Sigmoid colon (tissue), 7 donors: ENCODE results near the gene HTR2A. TPM values are rescaled to one million over a fixed set of nuclear protein-coding genes. Genes with fewer than 3 reads are reported as not detected.

Experiments used
- DNase-seq: peaks from one replicate; pipeline ENCODE4 v3.0.0-alpha.2; 2019
- H3K27ac ChIP-seq, 4 donors: fragments of 200-600 bp; sonication (generic); one replicate each; pipeline ENCODE4 v1.5.1; 2016 to 2019; ENCODE audit warnings: mild to moderate bottlenecking in 1 of 4
- H3K27me3 ChIP-seq, 3 donors: fragments of 200-600 bp; sonication (generic); one replicate each; pipeline ENCODE4 v1.5.1; 2019; ENCODE audit warnings: mild to moderate bottlenecking in 1 of 3
- H3K36me3 ChIP-seq, 4 donors: fragments of 200-600 bp; sonication (generic); one replicate each; pipeline ENCODE4 v1.5.1; 2016 to 2019
- H3K4me1 ChIP-seq, 4 donors: fragments of 200-600 bp; sonication (generic); one replicate each; pipeline ENCODE4 v1.5.1; 2017 to 2019
- H3K4me3 ChIP-seq, 4 donors: fragments of 200-600 bp; sonication (generic); one replicate each; pipeline ENCODE4 v1.5.1; 2017 to 2019; ENCODE audit warnings: mild to moderate bottlenecking in 2 of 4, moderate library complexity in 1 of 4
- H3K9me3 ChIP-seq, 4 donors: fragments of 200-600 bp in 3 of 4; sonication (generic) in 3 of 4; one replicate each; pipeline versions ENCODE4 v1.5.1 to v1.6.1; 2013 to 2019
- EP300 ChIP-seq, 4 donors: sonication (generic); formaldehyde crosslinking; IDR thresholded peaks; one replicate each; pipeline ENCODE4 v1.6.1; 2017; ENCODE audit warnings: antibody characterized with exemption in 4 of 4
- POLR2A ChIP-seq, 2 donors: fragments of 450-650 bp; IDR thresholded peaks; one replicate each; pipeline ENCODE4 v1.6.1; 2016; ENCODE audit warnings: antibody characterized with exemption in 2 of 2, mild to moderate bottlenecking in 2 of 2, moderate library complexity in 2 of 2
- POLR2AphosphoS5 ChIP-seq, 4 donors: sonication (generic); formaldehyde crosslinking; IDR thresholded peaks; one replicate each; pipeline ENCODE4 v1.6.1; 2017; ENCODE audit warnings: antibody characterized with exemption in 4 of 4
- WGBS, 2 donors: extraction: QIAGEN DNeasy Blood & Tissue Kit; methylation state at CpG; one replicate each; pipeline ENCODE4 v1.1.7; 2013; 5-methylcytosine and 5-hydroxymethylcytosine counted together
- intact Hi-C: fragments of 100-400 bp; cut with DNase I; formaldehyde crosslinking; loops from one replicate; pipeline ENCODE4 v1.15.1; 2023
- polyA plus RNA-seq, 3 donors: library from polyadenylated mRNA; stranded (reverse); fragments of 200-250 nt; gene quantifications; one replicate each; pipeline ENCODE4 v1.2.3, GENCODE V29; 2013
- total RNA-seq, 4 donors: library from RNA; depleted of rRNA; stranded (reverse); fragments of >200 nt; gene quantifications; one replicate each; pipeline ENCODE4 v1.1.0, GENCODE V29; 2016
- TF ChIP-seq, protein P1 (sequence below), 4 experiments: fragments of 450-650 bp in 3 of 4; fragments of 200-600 bp in 1 of 4; IDR thresholded peaks; one replicate each; pipeline ENCODE4 v1.5.1; 2016 to 2019; ENCODE audit warnings: antibody characterized with exemption in 4 of 4, mild to moderate bottlenecking in 3 of 4, moderate library complexity in 2 of 4
- donor health status: healthy with polysubstance abuse.
- donor health status: Bipolar disorder and iron deficiency.
- donor health status: healthy.

Gene HTR2A
- total and polyA plus RNA-seq, 7 donors, result 0.52 to 2.2 (median 0.82) TPM; not detected in 2

DNA sequence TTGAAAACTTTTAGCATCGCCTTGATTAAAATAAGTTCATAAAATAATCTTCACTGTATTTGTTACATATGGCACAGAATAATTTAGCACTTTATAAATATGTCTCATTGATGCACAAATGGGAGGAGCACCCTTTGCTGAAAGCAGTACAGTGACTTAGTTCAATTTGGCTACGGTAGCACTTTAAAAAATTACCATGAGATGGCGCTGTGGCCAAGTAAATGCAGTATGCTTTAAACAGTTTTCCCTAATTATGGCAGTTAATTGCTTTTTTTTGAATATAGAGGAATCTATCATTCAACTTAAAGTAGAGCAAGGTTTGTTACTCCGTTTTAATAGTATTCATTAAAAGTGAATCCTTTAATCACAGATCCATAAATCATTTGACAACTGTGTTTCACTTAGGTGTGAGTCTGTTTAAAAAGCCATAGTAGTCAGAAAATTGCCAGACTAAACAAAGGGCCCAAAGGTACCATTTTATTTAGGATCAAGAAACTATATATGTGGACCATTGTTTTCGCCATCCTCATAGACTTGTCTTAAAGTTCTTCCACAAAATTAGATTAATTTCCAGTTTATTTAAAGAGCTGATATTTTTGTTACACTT, 65.2 kb downstream of the HTR2A start:
- WGBS, 2 donors, result 20 to 23% methylated on average over 5 of the region's 5 CpGs
- Histone ChIP-seq H3K4me3 (no peak overlapping the region), H3K27me3 (no peaks in the 10 kb centered on the region), H3K36me3 (no peaks in the 10 kb centered on the region), H3K9me3 (no peaks in the 10 kb centered on the region), H3K27ac (no peak overlapping the region), H3K4me1 (no peaks in the 10 kb centered on the region)
- no peak for DNase-seq
- TF ChIP-seq EP300 (IDR thresholded peaks at IDR 0.05), result no peak
- TF ChIP-seq POLR2A (IDR thresholded peaks at IDR 0.05), result no peak
- TF ChIP-seq POLR2AphosphoS5 (IDR thresholded peaks at IDR 0.05), result no peak
- TF ChIP-seq, protein P1, sequence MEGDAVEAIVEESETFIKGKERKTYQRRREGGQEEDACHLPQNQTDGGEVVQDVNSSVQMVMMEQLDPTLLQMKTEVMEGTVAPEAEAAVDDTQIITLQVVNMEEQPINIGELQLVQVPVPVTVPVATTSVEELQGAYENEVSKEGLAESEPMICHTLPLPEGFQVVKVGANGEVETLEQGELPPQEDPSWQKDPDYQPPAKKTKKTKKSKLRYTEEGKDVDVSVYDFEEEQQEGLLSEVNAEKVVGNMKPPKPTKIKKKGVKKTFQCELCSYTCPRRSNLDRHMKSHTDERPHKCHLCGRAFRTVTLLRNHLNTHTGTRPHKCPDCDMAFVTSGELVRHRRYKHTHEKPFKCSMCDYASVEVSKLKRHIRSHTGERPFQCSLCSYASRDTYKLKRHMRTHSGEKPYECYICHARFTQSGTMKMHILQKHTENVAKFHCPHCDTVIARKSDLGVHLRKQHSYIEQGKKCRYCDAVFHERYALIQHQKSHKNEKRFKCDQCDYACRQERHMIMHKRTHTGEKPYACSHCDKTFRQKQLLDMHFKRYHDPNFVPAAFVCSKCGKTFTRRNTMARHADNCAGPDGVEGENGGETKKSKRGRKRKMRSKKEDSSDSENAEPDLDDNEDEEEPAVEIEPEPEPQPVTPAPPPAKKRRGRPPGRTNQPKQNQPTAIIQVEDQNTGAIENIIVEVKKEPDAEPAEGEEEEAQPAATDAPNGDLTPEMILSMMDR (IDR thresholded peaks at IDR 0.05), result peak; percentile 36 to 69 (median 54)
- intact Hi-C loops, result loop anchor here (2.0 kb wide), 1 partner anchor 943 kb away; no protein-coding TSS in a partner anchor

DNA sequence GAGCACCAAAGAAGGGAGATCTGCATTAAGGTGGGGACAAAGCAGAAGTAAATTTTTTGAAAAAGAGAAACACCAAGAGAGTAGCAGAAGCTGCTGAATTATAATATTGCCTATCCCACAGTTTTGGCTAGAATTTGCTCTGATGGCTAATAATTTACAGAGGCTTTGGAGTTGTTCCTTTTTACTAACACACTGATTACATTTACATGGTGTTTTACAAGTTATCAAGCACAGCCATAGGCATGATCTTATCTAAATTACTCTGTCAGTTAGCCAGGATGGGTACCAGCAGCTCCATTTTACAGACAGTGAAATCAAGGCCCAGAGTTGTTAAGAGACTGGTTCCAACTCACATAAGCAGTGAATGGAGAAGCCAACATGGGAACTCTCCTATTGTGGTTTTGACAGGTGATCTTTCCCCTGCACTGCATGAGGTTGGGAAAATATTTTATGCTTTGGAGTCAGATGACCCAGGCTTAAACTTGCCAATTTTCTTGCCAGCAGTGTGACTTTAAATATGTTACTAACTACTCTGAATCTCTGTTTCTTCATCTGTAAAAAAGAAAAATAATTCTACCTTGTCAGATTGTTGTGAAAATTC, 66.3 kb downstream of the HTR2A start:
- Histone ChIP-seq H3K27me3 (no peaks in the 10 kb centered on the region), H3K4me3 (no peak overlapping the region), H3K9me3 (no peaks in the 10 kb centered on the region), H3K27ac (no peak overlapping the region), H3K36me3 (no peaks in the 10 kb centered on the region), H3K4me1 (no peaks in the 10 kb centered on the region)
- intact Hi-C loops, result loop anchor here (2.0 kb wide), 1 partner anchor 944 kb away; no protein-coding TSS in a partner anchor
- no peak for DNase-seq
- TF ChIP-seq POLR2AphosphoS5 (IDR thresholded peaks at IDR 0.05) (no peak), EP300 (IDR thresholded peaks at IDR 0.05) (no peak), POLR2A (IDR thresholded peaks at IDR 0.05) (no peak)
- TF ChIP-seq, protein P1 (IDR thresholded peaks at IDR 0.05), result no peak

DNA sequence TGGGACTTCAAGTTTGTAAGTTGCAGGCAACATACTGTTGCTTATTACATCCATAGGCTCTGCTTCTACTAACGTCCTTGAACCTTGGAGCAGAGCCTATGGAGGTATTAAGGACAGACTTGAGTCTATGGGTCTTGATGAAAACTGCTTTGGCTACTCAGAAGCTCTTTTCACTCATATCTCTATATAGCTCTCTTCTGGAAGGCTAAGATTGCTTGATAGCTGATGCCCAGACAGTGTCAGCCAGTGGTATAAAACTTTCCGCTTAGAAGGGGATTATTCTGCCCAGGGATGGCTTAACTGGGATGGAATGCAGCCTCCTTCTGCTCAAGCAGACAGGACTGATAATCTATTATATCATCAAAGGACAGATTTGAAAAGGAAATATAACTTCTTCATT, 74.3 kb downstream of the HTR2A start:
- TF ChIP-seq POLR2A (IDR thresholded peaks at IDR 0.05), result no peak
- Histone ChIP-seq H3K27me3 (no peaks in the 10 kb centered on the region), H3K27ac (no peak overlapping the region), H3K9me3 (no peaks in the 10 kb centered on the region), H3K36me3 (no peaks in the 10 kb centered on the region), H3K4me1 (no peaks in the 10 kb centered on the region), H3K4me3 (no peak overlapping the region)
- intact Hi-C loops, result no loop called here
- 82 to 89% methylated on average over 2 of the region's 2 CpGs for WGBS, 2 donors
- no peak for DNase-seq

DNA sequence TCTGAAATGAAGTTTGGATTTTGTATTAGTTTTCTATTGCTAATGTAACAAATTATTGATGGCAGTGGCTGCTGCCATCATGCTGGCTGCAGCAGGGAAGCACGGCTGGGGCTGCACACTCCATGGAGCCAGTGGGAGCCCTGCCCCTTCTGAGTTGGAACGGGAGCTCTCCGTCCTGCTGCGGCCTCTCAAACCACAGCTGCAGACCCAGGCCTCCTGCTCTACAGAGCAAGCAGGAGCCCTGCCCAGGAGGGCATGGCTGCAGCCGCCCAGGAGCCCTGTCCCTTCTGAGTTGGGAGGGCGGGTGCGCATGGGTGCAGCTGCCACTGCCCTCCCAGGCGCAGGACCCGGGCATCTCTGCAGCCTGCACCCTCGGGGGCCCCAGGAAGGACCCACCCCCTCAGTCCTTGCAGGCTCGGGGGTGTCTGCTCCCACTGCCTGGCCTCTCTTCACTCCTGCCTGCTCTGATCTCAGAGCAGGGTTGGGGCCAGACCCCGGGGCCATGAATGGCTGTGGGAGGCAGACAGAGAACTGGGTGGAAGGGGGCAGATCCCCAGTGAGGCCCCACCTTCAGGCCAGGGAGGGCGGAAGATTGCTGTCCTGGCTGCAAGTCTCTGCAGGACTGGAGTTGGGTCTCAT, 78.9 kb downstream of the HTR2A start:
- peaks cover 0 to 1% (median 0%) of the 10 kb centered on the region in 4 donors for H3K9me3 ChIP-seq
- WGBS, 2 donors, result 89 to 90% methylated on average over 13 of the region's 13 CpGs
- no peaks in the 10 kb centered on the region for H3K27me3 ChIP-seq
- H3K4me3 ChIP-seq, result no peak overlapping the region
- H3K36me3 ChIP-seq, result no peaks in the 10 kb centered on the region
- H3K27ac ChIP-seq, result no peak overlapping the region
- H3K4me1 ChIP-seq, result no peaks in the 10 kb centered on the region
- intact Hi-C loops, result no loop called here
- no peak for TF ChIP-seq EP300 (IDR thresholded peaks at IDR 0.05)
- TF ChIP-seq POLR2A (IDR thresholded peaks at IDR 0.05), result no peak
- TF ChIP-seq POLR2AphosphoS5 (IDR thresholded peaks at IDR 0.05), result no peak
- TF ChIP-seq, protein P1 (IDR thresholded peaks at IDR 0.05), result no peak
- no peak for DNase-seq

DNA sequence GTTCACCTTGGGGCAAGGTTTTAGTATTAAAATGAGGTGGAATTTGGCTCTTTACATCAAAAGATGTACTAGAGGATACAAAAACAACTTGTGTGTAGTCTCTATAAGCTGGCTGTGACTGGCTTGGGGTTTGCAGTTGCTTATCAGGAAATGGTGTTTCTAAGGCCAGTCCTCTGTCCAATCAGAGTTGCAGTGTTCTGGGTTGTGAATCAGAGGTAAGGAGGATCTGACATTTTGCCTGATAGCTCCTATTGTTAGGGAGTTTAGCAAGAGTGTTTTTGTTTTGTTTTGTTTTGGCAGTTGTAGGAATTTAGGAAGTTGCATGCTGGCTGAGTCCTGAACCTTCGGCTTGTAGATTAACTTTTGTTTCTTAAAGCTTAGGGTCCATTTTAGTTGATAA, 79.8 kb downstream of the HTR2A start:
- H3K27me3 ChIP-seq, result no peaks in the 10 kb centered on the region
- intact Hi-C loops, result no loop called here
- 80 to 81% methylated on average over 1 of the region's 1 CpG for WGBS, 2 donors

More for the DNA sequence above, 79.8 kb downstream of the HTR2A start:
- no peak for DNase-seq
- H3K9me3 ChIP-seq, result peaks cover 0 to 5% (median under 1%) of the 10 kb centered on the region in 4 donors
- H3K4me3 ChIP-seq, result no peak overlapping the region
- H3K27ac ChIP-seq, result no peak overlapping the region
- TF ChIP-seq POLR2A (IDR thresholded peaks at IDR 0.05) (no peak), POLR2AphosphoS5 (IDR thresholded peaks at IDR 0.05) (no peak), EP300 (IDR thresholded peaks at IDR 0.05) (no peak)
- TF ChIP-seq, protein P1 (IDR thresholded peaks at IDR 0.05), result no peak
- H3K4me1 ChIP-seq, result no peaks in the 10 kb centered on the region
- H3K36me3 ChIP-seq, result no peaks in the 10 kb centered on the region
